ENCODE data around the gene SYNGR4.
"Not testable (repeated sequence)": the region's sequence is repeated elsewhere in the genome, so short reads cannot be mapped to it uniquely, and the experiment has no call there.

The SYNGR4 gene

GRCh38 chr19:48363810-48364597 lies at the start of gene SYNGR4, which contains the start of gene TMEM143:
TSS of gene SYNGR4 (plus strand) at chr19:48364367. CDS start at chr19:48365843, 1,476 bp downstream.
TSS of gene TMEM143 (minus strand) at chr19:48363940. CDS start at chr19:48363920, 20 bp downstream.
- DNase-seq, result peak; percentile 99

GRCh38 chr19:48315712-48316111 lies 48.5 kb upstream of the SYNGR4 start:
- DNase-seq, result no peak

- DNase-seq, result not testable (repeated sequence)
These were observed 46.5 kb upstream of the SYNGR4 start for GRCh38 chr19:48317708-48317960.

- no peak for DNase-seq
These were observed 45.7 kb upstream of the SYNGR4 start for GRCh38 chr19:48318286-48318987.

- DNase-seq, result peak; percentile 80
These were observed 44.3 kb upstream of the SYNGR4 start for GRCh38 chr19:48319647-48320541.

GRCh38 chr19:48321372-48321621 lies 42.9 kb upstream of the SYNGR4 start:
- peak; percentile 93 for DNase-seq

GRCh38 chr19:48321622-48322591 lies 42.3 kb upstream of the SYNGR4 start:
- DNase-seq, result peak; percentile 99

- DNase-seq, result peak; percentile 95
These were observed 38.8 kb upstream of the SYNGR4 start, which contains the start of gene EMP3 for GRCh38 chr19:48325265-48325910. TSS of gene EMP3 (plus strand) at chr19:48325552. CDS start at chr19:48326845, 1,293 bp downstream.

- DNase-seq, result peak; percentile 69
These were observed 34.8 kb upstream of the SYNGR4 start for GRCh38 chr19:48329167-48329891.

- peak; percentile 52 for DNase-seq
These were observed 34.0 kb upstream of the SYNGR4 start for GRCh38 chr19:48330012-48330681.

GRCh38 chr19:48332351-48332661 lies 31.9 kb upstream of the SYNGR4 start:
- DNase-seq, result no peak

GRCh38 chr19:48332662-48333466 lies 31.3 kb upstream of the SYNGR4 start:
- peak; percentile 95 for DNase-seq

- peak; percentile 92 for DNase-seq
These were observed 30.4 kb upstream of the SYNGR4 start for GRCh38 chr19:48333467-48334384.

- DNase-seq, result no peak
These were observed 25.9 kb upstream of the SYNGR4 start for GRCh38 chr19:48338253-48338755.

- no peak for DNase-seq
These were observed 25.2 kb upstream of the SYNGR4 start for GRCh38 chr19:48338802-48339503.

GRCh38 chr19:48340995-48341394 lies 23.2 kb upstream of the SYNGR4 start:
- peak; percentile 39 for DNase-seq

All from fibroblast of skin of right biceps (primary cell).